NCI-H1694 treated with DMSO at 0.1 percent for 48 hours (cell line): ENCODE results near the gene HEBP1.
A peak's percentile ranks its signal among the peaks of the same experiment; 100 is the strongest.

Experiments
- DNase-seq: peaks from one replicate; lab custom pipeline; 2025; lab: John Stamatoyannopoulos, UW

Gene HEBP1

GRCh38 chr12:12990700-12991468, 9.2 kb downstream of the HEBP1 start:
- DNase-seq, result no peak

DNA sequence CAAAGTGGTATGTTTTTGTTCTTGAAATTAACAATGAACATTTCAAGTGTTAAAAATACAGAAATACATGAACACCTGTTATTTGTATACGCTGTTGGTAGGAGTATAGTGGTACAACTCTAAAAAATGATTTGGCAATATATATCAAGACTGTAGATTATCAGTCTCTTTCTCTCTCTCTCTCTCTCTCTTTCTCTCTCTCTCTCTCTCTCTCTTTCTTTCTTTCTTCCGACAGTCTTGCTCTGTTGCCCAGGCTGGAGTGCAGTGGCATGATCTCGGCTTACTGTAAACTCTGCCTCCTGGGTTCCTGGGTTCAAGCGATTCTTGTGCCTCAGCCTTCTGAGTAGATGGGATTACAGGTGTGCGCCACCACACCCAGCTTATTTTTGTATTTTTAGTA, 12.6 kb downstream of the HEBP1 start:
- no peak for DNase-seq

- no peak for DNase-seq
These were observed 13.2 kb downstream of the HEBP1 start for GRCh38 chr12:12986775-12987331.

DNA sequence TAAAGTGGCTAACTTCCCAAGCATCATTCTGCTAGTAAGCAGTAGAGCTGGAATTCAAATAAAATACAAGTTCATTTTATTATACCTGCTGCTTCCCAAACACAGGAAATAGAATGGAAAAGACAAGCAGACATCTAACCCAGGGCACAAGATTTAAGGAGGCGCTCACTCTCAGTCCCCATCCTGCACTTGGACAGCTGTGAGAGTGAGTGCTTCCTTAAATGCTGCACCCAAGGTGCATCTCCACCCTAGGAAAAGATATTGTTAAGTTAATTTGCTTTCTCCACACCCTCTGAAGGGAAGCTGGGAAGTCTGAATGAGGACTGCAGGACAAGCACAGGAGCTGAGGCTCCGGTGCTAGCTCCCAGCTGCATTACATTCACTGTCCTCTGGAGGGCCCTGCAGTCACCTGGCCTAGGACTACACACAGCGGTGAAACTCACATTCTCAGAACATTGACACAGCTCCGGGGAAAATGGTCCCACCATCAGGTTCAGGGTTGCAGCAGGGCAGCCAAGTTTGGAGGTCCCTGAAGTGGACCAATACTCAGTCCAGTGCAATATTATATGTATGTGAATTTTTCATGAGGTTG, 14.2 kb downstream of the HEBP1 start:
- DNase-seq, result peak; percentile 26

DNA sequence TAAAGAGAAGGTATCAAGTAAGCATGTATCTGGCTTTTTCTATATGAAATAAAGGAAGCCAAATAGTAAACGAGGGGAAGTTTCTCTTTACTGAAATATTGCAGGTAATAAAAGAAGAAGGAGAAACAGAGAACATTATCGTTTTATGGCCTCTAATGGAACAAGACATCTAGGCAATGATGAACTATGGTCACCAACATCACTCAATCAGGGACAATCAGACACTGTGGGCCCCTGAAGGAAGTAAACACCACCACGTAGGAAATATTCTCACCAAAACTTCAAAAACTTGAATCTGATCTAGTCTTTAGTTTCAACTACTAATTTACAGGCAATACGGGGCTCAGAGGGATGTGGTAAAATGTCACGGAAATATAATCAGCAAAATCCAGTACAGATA, 15.9 kb downstream of the HEBP1 start:
- no peak for DNase-seq

DNA sequence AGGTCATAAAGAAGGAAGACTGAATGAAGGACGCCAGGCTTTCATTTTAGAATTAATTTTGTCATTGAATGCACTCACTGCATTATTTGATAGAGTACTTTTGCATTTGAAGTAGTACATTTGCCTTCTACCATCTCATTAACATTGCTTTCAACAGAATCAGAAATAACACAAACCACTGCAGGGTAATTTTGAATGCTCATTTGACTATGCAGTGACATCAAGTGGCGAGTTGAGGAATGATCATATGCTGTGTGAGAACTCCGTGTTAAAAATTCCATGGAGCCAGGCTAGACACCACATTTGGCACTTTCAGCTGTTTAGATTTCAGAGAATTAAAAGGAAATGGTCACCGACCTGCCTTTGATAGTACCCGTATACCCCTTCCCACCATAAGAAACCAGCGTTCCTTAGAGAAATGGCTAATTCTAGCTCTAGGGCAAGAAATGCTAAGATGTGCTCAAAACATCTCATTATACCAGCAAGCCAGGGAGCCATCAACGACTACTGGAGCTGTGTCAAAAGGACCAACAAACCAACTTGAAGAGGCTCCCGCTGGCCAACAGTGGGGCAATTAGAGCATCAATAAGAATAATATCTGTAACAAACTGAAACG, 16.5 kb downstream of the HEBP1 start:
- DNase-seq, result peak; percentile 78

GRCh38 chr12:12982331-12982730, 17.7 kb downstream of the HEBP1 start:
- no peak for DNase-seq

- DNase-seq, result no peak
These were observed 20.3 kb downstream of the HEBP1 start for GRCh38 chr12:12979731-12980259.

DNA sequence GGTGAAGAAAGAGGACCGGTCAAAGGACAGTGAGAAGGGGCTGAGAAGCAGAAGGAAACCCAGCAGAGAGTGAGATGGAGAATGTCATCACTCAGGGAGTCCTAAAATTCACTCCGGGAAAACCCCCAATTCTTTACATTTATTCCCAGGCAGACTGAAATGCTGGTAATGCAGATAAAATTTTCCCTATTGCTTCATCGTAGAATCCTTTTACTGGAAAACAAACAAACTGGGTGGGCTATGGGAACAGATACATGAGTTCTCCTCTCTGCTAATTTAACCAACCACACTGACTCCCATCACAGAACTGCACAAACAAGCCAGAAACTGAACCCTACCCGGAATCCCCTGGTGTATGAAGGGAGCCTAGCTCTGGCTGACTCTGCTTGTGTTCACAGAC, 20.9 kb downstream of the HEBP1 start:
- no peak for DNase-seq

DNA sequence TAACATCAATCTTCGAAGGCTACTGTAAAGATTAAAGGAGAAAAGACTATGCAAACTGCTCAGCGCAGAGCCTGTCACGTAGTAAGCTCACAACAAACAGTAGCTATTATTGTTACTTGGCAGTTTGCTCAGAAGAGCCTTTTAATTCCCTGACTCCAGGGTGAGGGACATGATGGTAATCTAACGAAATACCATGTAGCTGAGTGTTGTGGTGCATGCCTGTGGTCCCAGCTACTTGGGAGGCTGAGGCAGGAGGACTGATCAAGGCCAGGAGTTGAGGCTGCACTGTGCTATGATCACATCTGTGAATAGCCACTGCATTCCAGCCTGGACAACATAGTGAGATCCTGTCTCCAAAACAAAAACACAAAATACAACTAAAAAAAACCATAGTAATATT, 22.8 kb downstream of the HEBP1 start:
- DNase-seq, result no peak

- DNase-seq, result no peak
These were observed 23.7 kb downstream of the HEBP1 start for GRCh38 chr12:12976366-12976765.

DNA sequence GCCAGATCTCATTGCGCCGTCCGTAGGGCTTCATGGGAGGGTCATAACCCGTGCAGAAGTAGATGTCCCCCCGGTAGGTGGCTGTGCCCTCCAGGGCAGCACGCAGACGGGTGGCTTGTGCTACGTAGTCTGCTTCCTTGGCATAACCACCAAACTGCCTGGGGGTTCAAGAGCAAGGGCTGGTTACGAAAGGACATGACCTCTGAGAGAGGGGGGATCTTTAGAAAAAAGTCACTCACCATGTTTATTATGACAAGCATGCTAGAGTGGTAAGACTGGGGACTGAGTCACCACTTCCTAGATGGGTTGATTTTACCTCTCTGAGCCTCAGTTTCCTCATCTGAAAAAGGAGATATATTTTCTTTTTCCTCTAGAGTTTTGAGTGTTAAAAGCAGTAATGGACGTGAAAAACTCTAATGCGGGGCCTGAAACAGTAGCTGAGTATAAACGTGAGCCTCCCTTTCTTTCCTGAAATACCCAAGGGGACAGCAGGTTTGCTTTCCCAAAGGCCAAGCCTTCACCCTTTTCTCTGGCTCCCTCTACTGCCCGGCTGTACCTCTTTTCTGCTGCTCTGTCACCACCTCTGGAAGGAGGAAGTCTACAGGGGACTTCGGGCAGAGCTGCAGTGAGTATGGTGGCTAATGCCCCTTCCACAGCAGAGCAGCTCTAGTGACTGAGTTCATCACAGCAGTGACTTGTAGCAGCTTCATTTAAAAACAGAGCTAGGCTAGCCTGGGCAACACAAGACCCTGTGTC, 24.6 kb downstream of the HEBP1 start:
- DNase-seq, result no peak

DNA sequence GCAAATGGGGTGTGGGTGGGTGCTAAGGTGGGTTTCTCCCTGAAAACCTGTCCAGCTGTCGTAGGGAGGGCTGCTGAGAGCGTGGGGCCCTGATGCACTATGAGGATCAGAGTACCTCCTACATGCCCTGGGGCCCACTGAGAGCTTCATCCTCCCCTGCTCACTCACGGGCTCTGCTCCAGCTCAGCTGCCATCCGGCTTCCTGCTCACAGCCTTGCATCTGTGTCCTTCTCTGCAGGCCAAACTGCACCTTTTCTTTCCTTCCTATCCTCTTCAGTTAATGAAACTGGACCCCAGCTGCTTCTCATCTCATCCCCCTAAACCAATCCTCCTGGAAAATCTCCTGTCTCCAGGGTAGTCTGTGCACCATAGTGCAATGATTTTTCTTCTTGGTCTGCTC, 25.9 kb downstream of the HEBP1 start:
- no peak for DNase-seq

DNA sequence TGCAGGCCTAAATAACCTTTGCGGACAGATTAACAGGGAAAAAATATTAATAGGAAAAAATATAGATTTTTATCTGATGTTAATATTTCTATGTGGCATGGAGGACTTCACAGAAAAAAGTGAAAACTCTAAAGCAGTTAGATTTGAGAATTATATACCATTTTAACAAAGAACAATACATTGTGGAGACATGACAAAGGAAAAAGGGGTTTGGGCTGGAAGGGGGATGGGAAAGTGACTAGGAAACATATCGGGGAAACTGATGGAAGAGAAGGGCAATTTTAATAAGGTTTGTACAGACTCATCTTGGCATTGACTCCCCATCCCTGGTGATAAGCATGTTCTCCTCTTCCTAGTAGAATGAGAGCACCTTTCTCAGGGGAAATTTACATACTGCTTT, 27.0 kb downstream of the HEBP1 start:
- DNase-seq, result no peak

DNA sequence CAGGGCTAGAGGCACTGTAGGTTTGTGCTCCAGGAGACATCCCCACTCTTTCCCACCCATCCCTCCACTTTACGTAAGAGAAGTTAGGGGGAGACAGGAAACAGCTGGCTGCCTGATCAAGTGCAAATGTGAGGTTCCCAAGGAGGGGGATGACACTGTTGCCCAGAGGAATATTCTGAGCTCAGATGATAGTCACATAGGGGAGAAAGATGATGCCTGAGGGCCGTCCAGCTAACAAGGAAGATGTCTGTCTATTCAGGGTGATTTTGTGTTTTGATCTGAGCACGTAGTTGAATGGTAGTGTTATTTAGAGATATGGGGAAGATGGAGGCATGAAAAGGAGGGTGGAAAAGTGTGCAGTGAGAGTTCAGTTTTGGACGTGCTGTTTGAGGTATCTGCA, 34.2 kb downstream of the HEBP1 start:
- DNase-seq, result no peak

GRCh38 chr12:12964255-12964654, 35.8 kb downstream of the HEBP1 start:
- DNase-seq, result no peak

DNA sequence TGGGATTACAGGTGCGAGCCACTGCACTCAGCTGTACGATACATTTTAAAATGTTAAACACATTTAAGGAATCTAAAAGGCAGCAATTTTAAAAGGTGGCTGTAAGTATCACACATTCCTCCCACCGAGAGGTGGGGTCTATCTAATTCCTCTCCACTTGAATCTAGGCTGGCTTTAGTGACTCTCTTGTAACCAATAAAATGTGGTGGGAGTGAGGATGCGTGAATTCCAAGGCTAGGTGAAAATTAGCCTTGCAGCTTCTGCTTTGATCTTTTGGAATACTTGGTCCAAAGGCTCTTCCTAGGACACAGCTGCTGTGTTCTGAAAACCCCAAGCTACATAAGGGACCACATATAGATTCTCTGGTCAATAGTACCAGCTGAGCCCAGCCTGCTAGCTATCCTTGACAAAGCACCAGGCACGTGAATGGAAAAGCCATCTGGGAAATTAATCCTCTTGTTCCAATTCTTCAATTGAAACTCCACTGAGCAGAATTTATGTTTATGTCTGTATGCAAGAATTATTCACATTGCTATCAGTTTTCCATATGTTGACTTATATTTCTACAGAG, 39.3 kb downstream of the HEBP1 start:
- no peak for DNase-seq

GRCh38 chr12:12958886-12959285, 41.2 kb downstream of the HEBP1 start:
- no peak for DNase-seq

DNA sequence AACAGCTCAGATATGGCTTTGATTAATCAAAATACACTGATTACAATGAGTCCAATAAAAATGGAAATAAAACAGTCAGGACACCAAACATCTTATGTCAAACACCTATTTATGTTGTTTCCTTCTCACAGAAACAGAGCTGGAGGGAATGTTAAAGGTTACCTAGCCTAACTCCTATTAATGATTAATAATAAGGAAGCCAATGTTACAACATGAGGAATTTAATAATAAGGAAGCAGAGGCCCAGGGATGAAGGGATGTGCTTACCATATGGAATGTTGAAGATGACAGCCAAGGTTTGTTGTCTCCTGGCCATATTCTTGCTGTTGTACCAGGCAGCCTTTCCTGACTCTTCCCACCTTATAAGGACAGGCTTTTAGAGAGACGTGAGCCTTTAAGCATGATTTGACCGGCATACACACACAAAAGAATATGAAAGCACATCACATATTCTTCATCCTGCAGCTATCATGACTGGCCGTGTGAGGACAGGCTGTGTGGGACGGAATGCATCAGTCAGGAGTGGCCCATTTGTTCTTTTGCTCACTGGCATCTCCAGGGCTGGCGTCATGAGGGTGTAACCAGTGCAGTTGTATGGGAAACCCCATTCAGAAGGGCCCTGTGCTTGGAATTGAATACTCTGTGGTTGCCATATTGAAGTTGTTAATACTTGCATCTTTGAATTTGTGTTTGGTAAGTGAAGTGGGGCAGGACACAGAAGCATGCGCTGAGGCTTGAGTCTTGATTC, 45.0 kb downstream of the HEBP1 start:
- no peak for DNase-seq

- no peak for DNase-seq
These were observed 45.7 kb downstream of the HEBP1 start for GRCh38 chr12:12954356-12954755.

DNA sequence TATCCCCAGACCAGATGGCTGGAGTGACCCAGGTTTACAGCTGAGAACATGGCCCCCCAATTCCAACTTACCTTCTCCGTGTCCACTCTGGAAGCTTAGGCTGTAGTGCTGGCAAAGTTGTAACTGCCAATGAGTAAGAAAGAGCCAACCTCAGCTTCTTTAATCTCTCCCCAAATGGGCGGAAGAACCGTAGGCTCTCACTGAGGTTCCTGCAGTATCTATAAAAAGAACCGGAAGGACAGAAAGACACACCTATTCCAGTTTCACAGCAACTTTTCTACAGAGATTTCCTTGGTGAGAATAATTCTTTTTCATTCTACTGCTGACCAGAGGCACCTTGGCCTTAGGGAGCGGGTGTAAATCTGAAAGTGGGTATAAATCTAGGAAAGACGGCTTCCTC, 48.0 kb downstream of the HEBP1 start, which contains the start of gene GPRC5D:
TSS of gene GPRC5D (minus strand) at position 135 of the 400 bp plus-strand sequence. CDS start 1,786 bp downstream, outside the sequence.
- no peak for DNase-seq
